Erythroblast (primary cell): ENCODE measurements around the gene ZNF625.

Experiments
- DNase-seq, 2 experiments: peaks; one replicate each; lab custom pipeline; 2025; lab: John Stamatoyannopoulos, UW
- GATA1 ChIP-seq: IDR thresholded peaks from 2 replicates; pipeline ENCODE4 v1.6.1; 2011; ENCODE audit warnings: low read depth, mild to moderate bottlenecking, control low read depth, low read length, moderate library complexity
- POLR2A ChIP-seq: IDR thresholded peaks from 2 replicates; pipeline ENCODE4 v1.6.1; 2011; ENCODE audit warnings: mild to moderate bottlenecking, low read length

ZNF625 gene

DNA sequence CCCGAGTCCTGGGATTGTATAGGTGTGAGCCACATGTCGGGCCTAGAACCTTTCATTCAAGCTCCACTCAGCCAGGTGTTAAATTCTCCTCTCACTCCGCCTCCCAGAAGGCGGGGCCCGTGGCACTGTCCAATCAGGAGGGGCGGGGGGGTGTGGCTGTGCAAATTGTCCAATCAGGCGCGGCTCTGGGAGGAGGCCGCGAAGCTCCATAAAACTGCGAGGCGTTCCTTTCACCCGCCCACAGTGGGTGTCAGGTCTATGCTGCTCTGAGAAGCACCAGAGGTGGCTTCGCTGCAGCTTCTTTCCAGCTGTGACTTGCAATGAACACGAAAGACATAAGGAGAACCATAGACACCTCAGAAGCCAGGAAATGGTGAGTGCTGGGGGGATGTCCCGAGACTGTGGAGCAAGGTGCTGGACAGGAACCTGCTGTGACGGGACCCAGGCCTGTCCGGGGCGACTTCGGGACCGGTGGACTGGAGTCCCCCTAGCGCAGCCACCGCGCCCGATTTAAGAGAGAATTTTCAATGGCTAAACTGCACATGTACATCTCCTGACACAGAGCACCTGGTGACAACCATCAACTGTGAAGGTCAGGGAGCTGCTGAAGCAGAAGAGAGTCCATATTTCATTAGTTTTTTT is 3.4 kb upstream of the ZNF625 start:
- no peak for DNase-seq
- TF ChIP-seq POLR2A (no peak), GATA1 (no peak)

DNA sequence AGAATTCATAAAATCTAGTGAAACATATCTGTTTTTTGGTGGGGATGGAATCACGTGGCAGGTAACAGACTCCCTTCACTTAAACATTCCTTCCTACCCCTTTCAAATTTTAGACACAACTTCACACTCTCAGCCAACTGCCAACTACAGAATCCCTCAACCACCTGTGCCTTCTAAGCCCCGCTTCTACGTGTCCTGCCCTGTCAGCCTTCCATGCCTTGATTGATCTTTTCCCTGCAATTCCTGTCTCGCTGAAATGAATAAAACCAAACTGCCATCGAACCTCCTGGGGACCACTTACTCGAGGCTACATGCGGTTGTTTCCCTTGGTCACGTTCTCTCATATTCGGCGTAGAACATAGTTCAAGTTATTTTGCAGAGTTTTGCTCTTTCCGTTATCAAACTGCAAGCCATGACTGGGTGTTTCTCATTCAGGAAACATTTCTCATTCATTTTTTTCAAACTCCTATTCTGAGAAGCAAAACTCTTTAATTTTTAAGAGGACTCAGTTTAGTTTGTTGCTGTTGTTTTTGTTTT is 1.1 kb downstream of the ZNF625 start:
- peak in 1 of 2 experiments; percentile 12 for DNase-seq
- TF ChIP-seq GATA1 (no peak), POLR2A (no peak)

DNA sequence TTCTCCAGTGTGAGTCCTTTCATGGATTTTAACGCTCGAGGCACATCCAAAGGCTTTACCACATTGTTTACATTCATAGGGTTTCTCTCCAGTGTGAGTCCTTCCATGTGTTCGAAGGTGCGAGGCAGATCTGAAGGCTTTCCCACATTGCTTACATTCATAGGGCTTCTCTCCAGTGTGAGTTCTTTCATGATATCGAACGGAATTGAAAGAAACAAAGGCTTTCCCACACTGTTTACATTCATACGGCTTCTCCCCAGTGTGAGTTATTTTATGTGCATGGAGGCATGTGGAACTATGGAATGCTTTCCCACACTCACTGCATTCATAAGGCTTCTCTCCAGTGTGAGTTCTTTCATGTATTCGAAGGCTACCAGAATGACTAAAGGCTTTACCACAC is 11.2 kb downstream of the ZNF625 start:
- peak in 1 of 2 experiments; percentile 12 for DNase-seq
- TF ChIP-seq POLR2A: no peak
- no peak for TF ChIP-seq GATA1

DNA sequence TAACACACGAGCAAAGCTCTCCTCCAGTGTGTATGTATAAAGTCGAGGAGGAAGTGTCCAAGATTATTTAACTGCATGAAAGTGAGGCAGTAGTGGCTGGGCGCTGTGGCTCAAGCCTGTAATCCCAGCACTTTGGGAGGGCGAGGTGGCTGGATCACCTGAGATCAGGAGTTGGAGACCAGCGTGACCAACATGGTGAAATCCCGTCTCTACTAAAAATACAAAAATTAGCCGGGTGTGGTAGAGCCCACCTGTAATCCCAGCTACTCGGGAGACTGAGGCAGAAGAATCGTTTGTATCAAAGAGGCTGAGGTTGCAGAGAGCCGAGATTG is 15.2 kb downstream of the ZNF625 start:
- no peak for DNase-seq
- TF ChIP-seq GATA1: no peak
- TF ChIP-seq POLR2A: peak; percentile 25

DNA sequence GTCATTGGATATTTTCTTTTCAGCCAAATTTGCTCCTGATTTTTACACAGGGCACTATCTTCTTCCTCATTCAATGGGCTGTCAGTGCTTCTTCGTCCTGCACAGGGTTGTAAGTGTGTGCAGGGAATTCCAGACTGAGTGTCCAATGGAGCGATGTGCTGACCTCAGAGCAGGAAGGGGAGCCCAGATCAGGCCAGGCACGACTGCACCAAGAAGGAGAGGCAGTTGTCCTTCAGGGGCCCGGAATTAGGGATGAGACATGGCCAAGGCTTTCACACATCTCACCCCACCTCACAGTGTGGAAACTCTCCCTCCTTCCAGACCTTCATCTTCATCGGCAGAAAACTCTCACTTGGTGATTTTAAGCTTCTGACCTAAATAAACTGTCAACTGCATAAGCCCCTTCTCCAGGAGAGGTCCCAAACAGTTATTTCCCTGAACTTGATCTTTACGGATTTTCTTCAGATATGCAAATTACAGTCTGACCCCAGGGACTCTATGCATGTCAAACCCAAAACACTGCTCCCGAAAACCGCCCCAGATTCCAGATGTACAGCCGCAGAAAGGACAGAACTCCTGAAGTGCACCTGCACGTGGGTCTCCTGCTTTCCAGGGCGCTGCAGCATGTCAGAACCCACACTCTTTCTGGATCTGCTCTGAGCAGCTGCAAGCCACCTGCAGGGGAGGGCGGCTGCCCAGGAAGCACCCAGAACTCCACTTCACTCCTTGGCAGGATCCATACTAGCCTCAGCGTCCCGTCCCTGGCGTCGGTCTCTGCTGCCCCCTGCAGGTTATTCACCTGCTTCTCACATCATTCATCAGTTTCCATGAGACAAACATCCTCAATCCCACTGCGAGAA is 15.8 kb downstream of the ZNF625 start:
- TF ChIP-seq GATA1 (no peak), POLR2A (no peak)
- DNase-seq: peak; percentile 86 to 92

DNA sequence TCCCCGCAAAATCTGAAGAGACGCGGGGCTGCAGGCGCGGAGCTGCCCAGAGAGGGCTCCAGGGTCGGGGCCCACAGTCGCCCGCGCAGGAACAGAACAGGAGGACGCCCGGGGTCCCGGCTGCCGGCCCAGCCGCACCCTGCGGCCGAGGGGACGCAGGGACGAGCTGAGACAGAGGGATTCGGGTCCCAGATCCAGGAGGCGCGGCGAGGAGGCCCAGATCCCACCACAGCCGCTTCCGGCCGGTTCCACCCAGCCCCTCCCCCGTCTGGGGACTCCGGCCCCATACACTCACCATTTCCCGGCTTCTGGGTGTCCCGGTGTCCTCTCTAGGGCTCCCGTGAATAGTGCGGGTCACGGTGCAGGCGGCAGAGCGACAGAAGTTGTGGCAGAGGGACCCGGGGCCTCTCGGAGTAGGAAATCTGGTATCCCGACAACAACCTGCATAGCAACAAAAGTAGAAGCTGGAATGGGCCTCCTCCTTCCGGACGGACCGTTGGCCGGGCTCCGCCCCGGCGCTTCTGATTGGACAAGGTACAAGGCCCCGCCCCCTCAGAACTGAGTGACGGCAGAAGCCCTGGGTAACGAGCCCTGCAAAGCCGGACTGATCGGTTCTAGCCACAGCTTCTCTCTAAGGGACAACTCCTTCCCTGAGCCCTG is 16.5 kb downstream of the ZNF625 start, which contains the start of gene ZNF20:
Gene ZNF20 (minus strand): TSS at position 466 of the 660 bp plus-strand sequence. CDS start 168 bp downstream, at position 298.
- DNase-seq: peak; percentile 93
- no peak for TF ChIP-seq GATA1
- peak; percentile 49 for TF ChIP-seq POLR2A

DNA sequence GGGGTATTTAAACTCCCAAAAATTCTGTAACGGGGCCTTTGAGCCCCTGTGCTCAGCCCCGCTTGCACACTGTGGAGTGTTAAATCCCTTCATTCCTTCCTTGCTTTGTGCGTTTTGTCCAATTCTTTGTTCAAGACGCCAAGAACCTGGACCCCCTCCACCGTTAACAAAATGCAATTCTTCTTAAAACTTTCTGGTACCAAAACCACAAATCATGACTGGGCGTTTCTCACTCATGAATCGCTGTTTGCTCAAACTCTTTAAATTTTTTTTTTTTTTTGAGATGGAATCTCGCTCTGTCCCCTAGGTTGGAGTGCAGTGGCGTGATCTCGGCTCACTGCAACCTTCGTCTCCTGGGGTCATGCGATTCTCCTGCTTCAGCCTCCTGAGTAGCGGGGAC is 17.3 kb downstream of the ZNF625 start:
- peak; percentile 18 to 27 for DNase-seq
- no peak for TF ChIP-seq GATA1
- no peak for TF ChIP-seq POLR2A

DNA sequence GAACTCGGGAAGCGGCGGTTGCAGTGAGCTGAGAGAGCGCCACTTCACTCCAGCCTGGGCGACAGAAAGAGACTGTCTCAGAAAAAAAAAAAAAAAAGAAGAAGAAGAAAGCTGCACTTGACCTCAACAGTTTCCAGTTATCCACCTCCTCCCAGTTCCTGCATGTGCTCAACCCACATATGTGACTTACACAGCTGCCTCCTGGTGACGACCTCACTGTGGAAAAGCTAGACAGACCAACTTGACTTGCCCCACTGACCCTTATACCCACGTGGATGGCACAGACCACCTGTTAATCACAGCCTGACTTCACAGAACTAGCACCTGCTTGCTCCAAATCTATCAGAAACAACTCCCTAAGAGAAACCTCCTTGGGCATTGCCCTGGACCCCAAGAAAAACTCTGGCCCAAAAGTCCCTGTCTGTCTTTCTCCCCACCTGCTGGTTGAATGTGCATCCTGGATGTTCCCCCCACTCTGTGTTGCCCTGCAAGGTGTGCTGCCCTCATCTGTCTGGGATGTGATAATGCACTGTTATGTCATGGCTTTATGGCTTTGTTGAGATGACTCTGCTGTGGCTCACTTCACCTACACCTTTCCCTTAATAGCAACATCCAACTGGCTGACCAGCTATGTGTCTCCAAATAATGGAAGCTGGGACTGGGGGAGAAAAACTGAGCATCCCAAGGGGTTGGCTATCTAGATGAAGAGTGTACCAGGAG is 19.2 kb downstream of the ZNF625 start:
- peak; percentile 29 to 34 for DNase-seq

DNA sequence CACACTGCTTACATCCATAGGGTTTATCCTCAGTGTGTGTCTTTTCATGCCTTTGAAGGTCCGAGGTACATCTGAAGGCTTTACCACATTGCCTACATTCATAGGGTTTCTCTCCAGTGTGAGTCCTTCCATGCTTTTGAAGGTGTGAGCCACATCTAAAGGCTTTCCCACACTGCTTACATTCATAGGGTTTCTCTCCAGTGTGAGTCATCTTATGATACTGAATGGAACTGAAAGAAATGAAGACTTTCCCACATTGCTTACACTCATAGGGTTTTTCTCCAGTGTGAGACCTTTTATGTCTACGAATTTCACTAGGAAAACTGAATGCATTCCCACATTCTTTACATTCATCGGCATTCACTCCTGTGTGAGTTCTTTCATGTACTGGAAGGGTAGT is 23.5 kb downstream of the ZNF625 start:
- TF ChIP-seq POLR2A (no peak), GATA1 (no peak)
- peak in 1 of 2 experiments; percentile 33 for DNase-seq

More for the DNA sequence above, 19.2 kb downstream of the ZNF625 start:
- no peak for TF ChIP-seq GATA1
- TF ChIP-seq POLR2A: no peak

DNA sequence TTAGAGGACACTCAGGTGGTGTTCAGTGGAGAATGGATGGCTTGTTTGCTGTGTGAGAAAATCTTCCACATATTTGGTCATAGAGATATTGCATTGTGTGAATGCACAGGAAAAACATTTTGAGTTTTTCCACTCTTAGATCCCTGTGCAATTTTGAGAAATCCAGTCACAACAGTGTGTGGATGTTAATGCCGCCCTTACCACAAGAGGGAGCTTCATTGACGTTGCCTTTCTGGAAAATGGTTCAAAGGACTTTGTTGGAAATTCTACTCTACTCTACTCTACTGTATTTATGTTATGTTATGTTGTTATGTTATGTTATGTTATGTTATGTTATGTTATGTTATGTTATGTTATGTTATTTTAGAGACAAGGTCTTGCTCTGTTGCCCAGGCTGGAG is 29.8 kb downstream of the ZNF625 start:
- TF ChIP-seq GATA1 (no peak), POLR2A (no peak)
- peak; percentile 17 to 32 for DNase-seq

DNA sequence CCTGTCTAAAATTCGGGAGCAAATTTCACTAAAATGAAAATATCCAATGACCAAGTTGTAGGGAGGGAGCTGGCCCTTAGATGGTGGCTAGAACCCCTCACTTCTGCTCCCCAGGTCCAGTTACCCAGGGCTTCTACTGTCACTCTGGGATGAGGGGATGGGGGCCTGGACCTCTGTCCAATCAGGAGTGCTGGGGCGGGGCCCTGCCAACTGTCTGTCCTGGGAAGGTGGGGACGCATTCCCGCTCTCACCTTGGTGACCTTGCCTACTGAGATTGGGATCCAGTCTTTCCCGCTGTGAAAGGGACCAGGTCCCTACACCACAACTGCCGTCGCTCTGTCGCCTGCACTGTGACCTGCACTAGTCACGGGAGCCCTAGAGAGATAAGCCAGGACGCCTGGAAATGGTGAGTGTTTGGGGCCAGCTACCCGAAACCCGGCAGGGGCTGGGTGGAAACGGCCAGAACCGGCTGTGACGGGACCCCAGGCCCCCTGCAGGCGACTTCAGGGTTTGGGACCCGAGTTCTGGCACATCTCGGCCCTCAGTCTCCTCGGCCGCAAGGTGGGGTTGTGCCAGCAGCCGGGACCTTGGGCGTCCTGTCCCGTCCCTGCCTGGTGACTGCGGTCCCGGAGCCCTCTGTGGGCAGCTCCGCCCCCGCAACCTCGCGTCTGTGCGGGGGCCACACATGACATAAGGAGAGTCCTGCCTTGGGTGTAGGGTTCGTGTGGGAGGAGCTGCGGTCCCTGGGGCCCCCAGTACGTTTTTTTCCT is 39.1 kb downstream of the ZNF625 start:
- DNase-seq: no peak
- TF ChIP-seq GATA1 (no peak), POLR2A (no peak)

DNA sequence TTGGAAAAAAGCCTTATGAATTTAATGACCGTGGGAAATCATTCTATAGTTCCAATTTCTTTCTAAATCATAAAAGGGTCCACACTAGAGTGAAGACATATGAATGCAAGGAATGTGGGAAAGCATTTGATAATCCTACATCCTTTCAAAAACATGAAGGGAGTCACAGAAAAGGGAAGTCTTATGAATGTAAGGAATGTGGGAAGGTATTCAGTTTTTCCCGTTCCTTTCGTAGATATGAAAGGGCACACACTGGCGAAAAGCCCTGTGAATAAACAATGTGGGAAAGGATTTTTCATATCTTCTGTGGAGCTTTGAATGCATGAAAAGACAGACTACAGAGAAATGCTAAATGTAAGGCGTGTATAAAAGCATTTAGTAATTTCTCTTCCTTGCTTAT is 43.4 kb downstream of the ZNF625 start:
- DNase-seq: no peak
- TF ChIP-seq GATA1: no peak
- no peak for TF ChIP-seq POLR2A

DNA sequence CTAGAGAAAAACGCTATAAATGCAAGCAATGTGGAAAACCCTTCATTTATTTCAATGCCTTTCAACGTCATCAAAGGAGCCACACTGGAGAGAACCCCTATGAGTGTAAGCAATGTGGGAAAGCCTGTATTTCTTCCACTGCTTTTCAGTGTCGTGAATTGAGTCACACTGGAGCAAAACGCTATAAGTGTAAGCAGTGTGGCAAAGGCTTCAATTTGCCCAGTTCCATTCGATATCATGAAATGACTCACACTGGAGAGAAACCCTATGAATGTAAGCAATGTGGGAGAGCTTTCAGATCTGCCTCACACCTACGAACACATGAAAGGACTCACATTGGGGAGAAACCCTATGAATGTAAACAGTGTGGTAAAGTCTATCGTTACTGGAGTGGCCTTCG is 43.8 kb downstream of the ZNF625 start:
- no peak for DNase-seq
- TF ChIP-seq GATA1 (no peak), POLR2A (no peak)
